ENCODE measurements around the gene ADSS1.
"Not testable (repeated sequence)": the region's sequence is repeated elsewhere in the genome, so short reads cannot be mapped to it uniquely, and the experiment has no call there.

ADSS1 gene

GRCh38 chr14:104734991-104735779 lies 11.2 kb downstream of the ADSS1 start:
- DNase-seq, result no peak

- DNase-seq, result no peak
Observed at GRCh38 chr14:104735830-104736642, 12.0 kb downstream of the ADSS1 start.

GRCh38 chr14:104738375-104739019 lies 14.5 kb downstream of the ADSS1 start:
- no peak for DNase-seq

GRCh38 chr14:104739026-104739425 lies 15.0 kb downstream of the ADSS1 start:
- DNase-seq, result no peak

- no peak for DNase-seq
Observed at GRCh38 chr14:104739546-104740516, 15.8 kb downstream of the ADSS1 start.

GRCh38 chr14:104741108-104741802 lies 17.2 kb downstream of the ADSS1 start:
- no peak for DNase-seq

- no peak for DNase-seq
Observed at GRCh38 chr14:104741803-104742251, 17.8 kb downstream of the ADSS1 start.

GRCh38 chr14:104742586-104743455 lies 18.8 kb downstream of the ADSS1 start:
- no peak for DNase-seq

- no peak for DNase-seq
Observed at GRCh38 chr14:104743461-104744380, 19.7 kb downstream of the ADSS1 start.

GRCh38 chr14:104744484-104744883 lies 20.5 kb downstream of the ADSS1 start:
- no peak for DNase-seq

GRCh38 chr14:104745431-104745830 lies 21.4 kb downstream of the ADSS1 start:
- DNase-seq, result no peak

- DNase-seq, result no peak
Observed at GRCh38 chr14:104746071-104746545, 22.1 kb downstream of the ADSS1 start.

- no peak for DNase-seq
Observed at GRCh38 chr14:104746934-104747481, 23.0 kb downstream of the ADSS1 start.

GRCh38 chr14:104747876-104748275 lies 23.8 kb downstream of the ADSS1 start:
- DNase-seq, result no peak

GRCh38 chr14:104749111-104749649 lies 25.2 kb downstream of the ADSS1 start:
- DNase-seq, result no peak

GRCh38 chr14:104750056-104750752 lies 26.2 kb downstream of the ADSS1 start:
- no peak for DNase-seq

- not testable (repeated sequence) for DNase-seq
Observed at GRCh38 chr14:104750753-104751057, 26.7 kb downstream of the ADSS1 start.

All from activated CD4-positive, CD25-positive, alpha-beta regulatory T cell treated with anti-CD3 and anti-CD28 coated beads, Interleukin-2, amount 50 U/mL, for 72 hours (primary cell).